HEK293 (cell line): ENCODE data around the gene IDE.

Source experiments
- CTCF ChIA-PET: fragments of 350-600 bp; formaldehyde crosslinking; extraction: SDS; loops from one replicate; lab custom pipeline; 2021; ENCODE audit warnings: antibody characterized with exemption; lab: Yijun Ruan, JAX
- POLR2A ChIA-PET: fragments of 300-600 bp; formaldehyde crosslinking; extraction: SDS; loops from one replicate; lab custom pipeline; 2020; ENCODE audit warnings: antibody characterized with exemption, inconsistent platforms; lab: Yijun Ruan, JAX
- H3K27ac ChIP-seq: fragments of 200-500 bp; sonication (Bioruptor generic); 2 replicates; pipeline ENCODE4 v1.5.1; 2014; ENCODE audit warnings: low read depth, low read length, control low read depth, inconsistent platforms; ENCODE audit errors: extremely low read depth
- H3K36me3 ChIP-seq, 2 experiments: fragments of 200-500 bp in 1 of 2; sonication (Bioruptor generic) in 1 of 2; 1 replicate in 1 of 2; 2 replicates in 1 of 2; pipeline ENCODE4 v1.5.1; 2014 to 2017; ENCODE audit warnings: inconsistent platforms in 2 of 2, low read length in 2 of 2; ENCODE audit not compliant: control insufficient read depth in 2 of 2, insufficient read depth in 1 of 2
- H3K4me1 ChIP-seq: fragments of 200-500 bp; sonication (Bioruptor generic); 2 replicates; pipeline ENCODE4 v1.5.1; 2014; ENCODE audit warnings: mild to moderate bottlenecking, low read length, inconsistent platforms; ENCODE audit not compliant: control insufficient read depth, insufficient read depth
- H3K4me3 ChIP-seq: 2 replicates; pipeline ENCODE4 v1.5.1; 2011; ENCODE audit warnings: low read depth, mild to moderate bottlenecking, control low read depth, low read length, moderate library complexity
- H3K9me3 ChIP-seq: fragments of 200-500 bp; sonication (Bioruptor generic); 2 replicates; pipeline ENCODE4 v1.5.1; 2014; ENCODE audit warnings: low read depth, low read length, inconsistent platforms; ENCODE audit not compliant: control insufficient read depth, insufficient read depth
- ATF2 ChIP-seq: fragments of 450-650 bp; formaldehyde crosslinking; IDR thresholded peaks from 2 replicates; pipeline ENCODE4 v1.5.1; 2016; ENCODE audit warnings: missing biosample characterization, missing genetic modification characterization, low read depth
- BCL11A ChIP-seq: fragments of 450-650 bp; formaldehyde crosslinking; IDR thresholded peaks from 2 replicates; pipeline ENCODE4 v1.5.1; 2016; ENCODE audit warnings: low read depth, missing biosample characterization, missing genetic modification characterization
- KLF1 ChIP-seq: fragments of 450-650 bp; formaldehyde crosslinking; IDR thresholded peaks from 2 replicates; pipeline ENCODE4 v1.5.1; 2016; ENCODE audit warnings: missing biosample characterization, missing genetic modification characterization
- KLF16 ChIP-seq: fragments of 450-650 bp; formaldehyde crosslinking; IDR thresholded peaks from 2 replicates; pipeline ENCODE4 v1.5.1; 2017; ENCODE audit warnings: missing biosample characterization, missing genetic modification characterization
- KLF8 ChIP-seq: fragments of 450-650 bp; formaldehyde crosslinking; IDR thresholded peaks from 2 replicates; pipeline ENCODE4 v1.5.1; 2016; ENCODE audit warnings: missing biosample characterization, missing genetic modification characterization
- OSR2 ChIP-seq: fragments of 450-650 bp; formaldehyde crosslinking; IDR thresholded peaks from 2 replicates; pipeline ENCODE4 v1.5.1; 2016; ENCODE audit warnings: missing biosample characterization, missing genetic modification characterization
- PBX3 ChIP-seq: sonication (generic); formaldehyde crosslinking; IDR thresholded peaks from 2 replicates; pipeline ENCODE4 v1.8.1; 2022; ENCODE audit warnings: mild to moderate bottlenecking, moderate library complexity, missing genetic modification reagents
- PRDM10 ChIP-seq: fragments of 450-650 bp; formaldehyde crosslinking; IDR thresholded peaks from 2 replicates; pipeline ENCODE4 v1.5.1; 2016; ENCODE audit warnings: missing biosample characterization, missing genetic modification characterization
- SP3 ChIP-seq: fragments of 450-650 bp; formaldehyde crosslinking; IDR thresholded peaks from 2 replicates; pipeline ENCODE4 v1.5.1; 2016; ENCODE audit warnings: missing biosample characterization, missing genetic modification characterization
- ZNF112 ChIP-seq: fragments of 450-650 bp; formaldehyde crosslinking; IDR thresholded peaks from 2 replicates; pipeline ENCODE4 v1.5.0; 2017; ENCODE audit warnings: missing biosample characterization, missing genetic modification characterization
- ZNF24 ChIP-seq: fragments of 450-650 bp; formaldehyde crosslinking; IDR thresholded peaks from 2 replicates; pipeline ENCODE4 v1.5.1; 2016; ENCODE audit warnings: missing biosample characterization, missing genetic modification characterization
- ZNF248 ChIP-seq: fragments of 450-650 bp; formaldehyde crosslinking; IDR thresholded peaks from 2 replicates; pipeline ENCODE4 v1.5.1; 2017; ENCODE audit warnings: missing biosample characterization, missing genetic modification characterization
- ZNF266 ChIP-seq: fragments of 450-650 bp; formaldehyde crosslinking; IDR thresholded peaks from 2 replicates; pipeline ENCODE4 v1.5.1; 2016; ENCODE audit warnings: missing biosample characterization, missing genetic modification characterization, low read depth
- ZNF354C ChIP-seq: fragments of 450-650 bp; formaldehyde crosslinking; IDR thresholded peaks from 2 replicates; pipeline ENCODE4 v1.5.1; 2016; ENCODE audit warnings: missing biosample characterization, missing genetic modification characterization, low read depth, borderline replicate concordance
- ZNF404 ChIP-seq: fragments of 450-650 bp; formaldehyde crosslinking; IDR thresholded peaks from 2 replicates; pipeline ENCODE4 v1.5.1; 2017; ENCODE audit warnings: missing biosample characterization, missing genetic modification characterization
- ZNF473 ChIP-seq: fragments of 450-650 bp; formaldehyde crosslinking; IDR thresholded peaks from 2 replicates; pipeline ENCODE4 v1.5.1; 2017; ENCODE audit warnings: missing biosample characterization, missing genetic modification characterization
- ZNF561 ChIP-seq: fragments of 450-650 bp; IDR thresholded peaks from 2 replicates; pipeline ENCODE4 v1.5.1; 2018; ENCODE audit warnings: missing biosample characterization, missing genetic modification characterization, borderline replicate concordance
- ZNF571 ChIP-seq: fragments of 450-650 bp; formaldehyde crosslinking; IDR thresholded peaks from 2 replicates; pipeline ENCODE4 v1.5.0; 2017; ENCODE audit warnings: missing biosample characterization, missing genetic modification characterization
- ZNF747 ChIP-seq: fragments of 450-650 bp; formaldehyde crosslinking; IDR thresholded peaks from 2 replicates; pipeline ENCODE4 v1.5.1; 2016; ENCODE audit warnings: missing biosample characterization, missing genetic modification characterization
- TF ChIP-seq, protein P1 (sequence below): fragments of 450-650 bp; formaldehyde crosslinking; IDR thresholded peaks from 2 replicates; pipeline ENCODE4 v1.5.1; 2016; ENCODE audit warnings: missing biosample characterization, missing genetic modification characterization
- TF ChIP-seq, protein P2 (sequence below): fragments of 450-650 bp; formaldehyde crosslinking; IDR thresholded peaks from 2 replicates; pipeline ENCODE4 v1.5.0; 2017; ENCODE audit warnings: missing biosample characterization, missing genetic modification characterization, borderline replicate concordance
- TF ChIP-seq, protein P3 (sequence below): fragments of 450-650 bp; formaldehyde crosslinking; IDR thresholded peaks from 2 replicates; pipeline ENCODE4 v1.5.1; 2016; ENCODE audit warnings: missing biosample characterization, missing genetic modification characterization
- TF ChIP-seq, protein P4 (sequence below): fragments of 450-650 bp; formaldehyde crosslinking; IDR thresholded peaks from 2 replicates; pipeline ENCODE4 v1.5.1; 2017; ENCODE audit warnings: missing biosample characterization, missing genetic modification characterization

IDE gene

GRCh38 chr10:92591550-92592022, 17.7 kb upstream of the IDE start:
- peak overlapping the region; percentile 86 for H3K27ac ChIP-seq
- CTCF ChIA-PET = interaction anchor here (0.5 to 1.0 kb wide), 5 partner anchors 11 to 252 kb away, joined by 3 to 4 read pairs (median 3); partner anchors contain the start of gene IDE
- no peaks in the 10 kb centered on the region for H3K9me3 ChIP-seq
- no peaks in the 10 kb centered on the region for H3K4me1 ChIP-seq
- H3K4me3 ChIP-seq = peak overlapping the region; percentile 41
- no peaks in the 10 kb centered on the region; a peak in 1 of 3 replicates for H3K36me3 ChIP-seq
- POLR2A ChIA-PET = interaction anchor here (1.0 to 2.5 kb wide), 6 partner anchors 11 to 257 kb away, joined by 3 to 21 read pairs (median 9); partner anchors contain the start of genes EXOC6 and IDE
- no peak for TF ChIP-seq PRDM10
- peak; percentile 87 for TF ChIP-seq ZNF561 (tag by site-specific recombination)
- no peak for TF ChIP-seq PBX3 (CRISPR knock-in tag)
- TF ChIP-seq, protein P1, sequence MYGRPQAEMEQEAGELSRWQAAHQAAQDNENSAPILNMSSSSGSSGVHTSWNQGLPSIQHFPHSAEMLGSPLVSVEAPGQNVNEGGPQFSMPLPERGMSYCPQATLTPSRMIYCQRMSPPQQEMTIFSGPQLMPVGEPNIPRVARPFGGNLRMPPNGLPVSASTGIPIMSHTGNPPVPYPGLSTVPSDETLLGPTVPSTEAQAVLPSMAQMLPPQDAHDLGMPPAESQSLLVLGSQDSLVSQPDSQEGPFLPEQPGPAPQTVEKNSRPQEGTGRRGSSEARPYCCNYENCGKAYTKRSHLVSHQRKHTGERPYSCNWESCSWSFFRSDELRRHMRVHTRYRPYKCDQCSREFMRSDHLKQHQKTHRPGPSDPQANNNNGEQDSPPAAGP (tag by site-specific recombination) = no peak
- TF ChIP-seq OSR2 (tag by site-specific recombination) = peak; percentile 35; the same call in 1 of the 2 replicates
- peak; percentile 24; the same call in 1 of the 2 replicates for TF ChIP-seq KLF1 (tag by site-specific recombination)
- TF ChIP-seq, protein P2, sequence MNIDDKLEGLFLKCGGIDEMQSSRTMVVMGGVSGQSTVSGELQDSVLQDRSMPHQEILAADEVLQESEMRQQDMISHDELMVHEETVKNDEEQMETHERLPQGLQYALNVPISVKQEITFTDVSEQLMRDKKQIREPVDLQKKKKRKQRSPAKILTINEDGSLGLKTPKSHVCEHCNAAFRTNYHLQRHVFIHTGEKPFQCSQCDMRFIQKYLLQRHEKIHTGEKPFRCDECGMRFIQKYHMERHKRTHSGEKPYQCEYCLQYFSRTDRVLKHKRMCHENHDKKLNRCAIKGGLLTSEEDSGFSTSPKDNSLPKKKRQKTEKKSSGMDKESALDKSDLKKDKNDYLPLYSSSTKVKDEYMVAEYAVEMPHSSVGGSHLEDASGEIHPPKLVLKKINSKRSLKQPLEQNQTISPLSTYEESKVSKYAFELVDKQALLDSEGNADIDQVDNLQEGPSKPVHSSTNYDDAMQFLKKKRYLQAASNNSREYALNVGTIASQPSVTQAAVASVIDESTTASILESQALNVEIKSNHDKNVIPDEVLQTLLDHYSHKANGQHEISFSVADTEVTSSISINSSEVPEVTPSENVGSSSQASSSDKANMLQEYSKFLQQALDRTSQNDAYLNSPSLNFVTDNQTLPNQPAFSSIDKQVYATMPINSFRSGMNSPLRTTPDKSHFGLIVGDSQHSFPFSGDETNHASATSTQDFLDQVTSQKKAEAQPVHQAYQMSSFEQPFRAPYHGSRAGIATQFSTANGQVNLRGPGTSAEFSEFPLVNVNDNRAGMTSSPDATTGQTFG (tag by site-specific recombination) = no peak
- TF ChIP-seq ZNF266 = no peak
- peak; percentile 64 for TF ChIP-seq SP3
- no peak for TF ChIP-seq ZNF248 (tag by site-specific recombination)
- no peak for TF ChIP-seq ZNF571 (tag by site-specific recombination)
- TF ChIP-seq ZNF404 (tag by site-specific recombination) = no peak
- TF ChIP-seq ZNF354C (tag by site-specific recombination) = no peak
- TF ChIP-seq ZNF747 (tag by site-specific recombination) = no peak
- TF ChIP-seq, protein P3, sequence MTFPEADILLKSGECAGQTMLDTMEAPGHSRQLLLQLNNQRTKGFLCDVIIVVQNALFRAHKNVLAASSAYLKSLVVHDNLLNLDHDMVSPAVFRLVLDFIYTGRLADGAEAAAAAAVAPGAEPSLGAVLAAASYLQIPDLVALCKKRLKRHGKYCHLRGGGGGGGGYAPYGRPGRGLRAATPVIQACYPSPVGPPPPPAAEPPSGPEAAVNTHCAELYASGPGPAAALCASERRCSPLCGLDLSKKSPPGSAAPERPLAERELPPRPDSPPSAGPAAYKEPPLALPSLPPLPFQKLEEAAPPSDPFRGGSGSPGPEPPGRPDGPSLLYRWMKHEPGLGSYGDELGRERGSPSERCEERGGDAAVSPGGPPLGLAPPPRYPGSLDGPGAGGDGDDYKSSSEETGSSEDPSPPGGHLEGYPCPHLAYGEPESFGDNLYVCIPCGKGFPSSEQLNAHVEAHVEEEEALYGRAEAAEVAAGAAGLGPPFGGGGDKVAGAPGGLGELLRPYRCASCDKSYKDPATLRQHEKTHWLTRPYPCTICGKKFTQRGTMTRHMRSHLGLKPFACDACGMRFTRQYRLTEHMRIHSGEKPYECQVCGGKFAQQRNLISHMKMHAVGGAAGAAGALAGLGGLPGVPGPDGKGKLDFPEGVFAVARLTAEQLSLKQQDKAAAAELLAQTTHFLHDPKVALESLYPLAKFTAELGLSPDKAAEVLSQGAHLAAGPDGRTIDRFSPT (tag by site-specific recombination) = no peak
- no peak for TF ChIP-seq ZNF112
- no peak for TF ChIP-seq ATF2
- TF ChIP-seq, protein P4, sequence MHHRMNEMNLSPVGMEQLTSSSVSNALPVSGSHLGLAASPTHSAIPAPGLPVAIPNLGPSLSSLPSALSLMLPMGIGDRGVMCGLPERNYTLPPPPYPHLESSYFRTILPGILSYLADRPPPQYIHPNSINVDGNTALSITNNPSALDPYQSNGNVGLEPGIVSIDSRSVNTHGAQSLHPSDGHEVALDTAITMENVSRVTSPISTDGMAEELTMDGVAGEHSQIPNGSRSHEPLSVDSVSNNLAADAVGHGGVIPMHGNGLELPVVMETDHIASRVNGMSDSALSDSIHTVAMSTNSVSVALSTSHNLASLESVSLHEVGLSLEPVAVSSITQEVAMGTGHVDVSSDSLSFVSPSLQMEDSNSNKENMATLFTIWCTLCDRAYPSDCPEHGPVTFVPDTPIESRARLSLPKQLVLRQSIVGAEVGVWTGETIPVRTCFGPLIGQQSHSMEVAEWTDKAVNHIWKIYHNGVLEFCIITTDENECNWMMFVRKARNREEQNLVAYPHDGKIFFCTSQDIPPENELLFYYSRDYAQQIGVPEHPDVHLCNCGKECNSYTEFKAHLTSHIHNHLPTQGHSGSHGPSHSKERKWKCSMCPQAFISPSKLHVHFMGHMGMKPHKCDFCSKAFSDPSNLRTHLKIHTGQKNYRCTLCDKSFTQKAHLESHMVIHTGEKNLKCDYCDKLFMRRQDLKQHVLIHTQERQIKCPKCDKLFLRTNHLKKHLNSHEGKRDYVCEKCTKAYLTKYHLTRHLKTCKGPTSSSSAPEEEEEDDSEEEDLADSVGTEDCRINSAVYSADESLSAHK (tag by site-specific recombination) = no peak; the same call in 1 of the 2 replicates
- TF ChIP-seq BCL11A (tag by site-specific recombination) = 0 out of 2 replicates have a peak, but pooled peaks have one; percentile 45
- TF ChIP-seq ZNF473 (tag by site-specific recombination) = no peak
- TF ChIP-seq KLF16 (tag by site-specific recombination) = peak; percentile 36
- TF ChIP-seq ZNF24 (tag by site-specific recombination) = no peak
- no peak for TF ChIP-seq KLF8
